H1 (cell line): Measurements from ENCODE around the gene IFNL1. TPM values are rescaled to one million over a fixed set of nuclear protein-coding genes. Genes with fewer than 3 reads are reported as not detected.

ENCODE experiments used
- CTCF ChIA-PET: fragments of 300-600 bp; sonication (Branson Sonifier 250); formaldehyde crosslinking; loops from one replicate; lab custom pipeline; 2021; ENCODE audit not compliant: partially characterized antibody; lab: Charles Lee
- POLR2A ChIA-PET: fragments of 300-600 bp; sonication (Branson Sonifier 250); formaldehyde crosslinking; loops from one replicate; lab custom pipeline; 2021; ENCODE audit warnings: inconsistent platforms; ENCODE audit not compliant: partially characterized antibody; lab: Charles Lee
- DNase-seq, 2 experiments: peaks; one replicate each; pipeline versions ENCODE4 v3.0.0 to v3.0.0-alpha.2; 2010 to 2022; ENCODE audit warnings: low spot score in 2 of 2, low read depth in 1 of 2, mixed read lengths in 1 of 2
- FAIRE-seq: peaks from 2 replicates; lab custom pipeline; 2011; peaks lifted over from hg19 to GRCh38; lab: Jason Lieb, UNC
- H2AFZ ChIP-seq: 2 replicates; pipeline ENCODE4 v1.8.1; 2012; ENCODE audit warnings: low read length, inconsistent platforms
- H2AK5ac ChIP-seq: 2 replicates; pipeline ENCODE4 v1.6.1; 2013; ENCODE audit warnings: low read depth, low read length
- H2BK120ac ChIP-seq: replicated peaks from 2 replicates; pipeline ENCODE3; 2013; ENCODE audit warnings: low read depth, low read length, inconsistent platforms
- H2BK12ac ChIP-seq: 2 replicates; pipeline ENCODE4 v1.6.1; 2013; ENCODE audit warnings: low read depth, low read length
- H2BK15ac ChIP-seq: 2 replicates; pipeline ENCODE4 v1.6.1; 2013; ENCODE audit warnings: low read length
- H2BK20ac ChIP-seq: 2 replicates; pipeline ENCODE4 v1.6.1; 2013; ENCODE audit warnings: low read length
- H2BK5ac ChIP-seq: 2 replicates; pipeline ENCODE4 v1.6.1; 2013; ENCODE audit warnings: low read depth, low read length
- H3K14ac ChIP-seq: 2 replicates; pipeline ENCODE4 v1.6.1; 2013; ENCODE audit warnings: inconsistent platforms; ENCODE audit not compliant: insufficient read length
- H3K18ac ChIP-seq: 2 replicates; pipeline ENCODE4 v1.6.1; 2013; ENCODE audit warnings: low read length; ENCODE audit errors: extremely low read depth
- H3K23ac ChIP-seq: 2 replicates; pipeline ENCODE4 v1.6.1; 2013; ENCODE audit warnings: inconsistent platforms; ENCODE audit not compliant: insufficient read length
- H3K23me2 ChIP-seq: 2 replicates; pipeline ENCODE4 v1.6.1; 2013; ENCODE audit warnings: low read depth, low read length
- H3K27ac ChIP-seq: 2 replicates; pipeline ENCODE4 v1.6.1; 2011; ENCODE audit warnings: low read depth, low read length, inconsistent platforms
- H3K27me3 ChIP-seq, 4 experiments: replicated peaks in 1 of 4; 1 replicate in 1 of 4; 2 replicates in 3 of 4; pipeline versions ENCODE4 v1.6.1 to v1.8.1; 2011 to 2013; ENCODE audit warnings: low read length in 3 of 4, mild to moderate bottlenecking in 3 of 4, inconsistent platforms in 2 of 4, mixed read lengths in 2 of 4, moderate library complexity in 1 of 4; ENCODE audit not compliant: control insufficient read depth in 3 of 4, insufficient read depth in 3 of 4; ENCODE audit errors: extremely low read depth in 1 of 4
- H3K36me3 ChIP-seq, 4 experiments: 2 replicates each; pipeline versions ENCODE4 v1.6.1 to v1.8.1; 2011 to 2013; ENCODE audit warnings: mild to moderate bottlenecking in 4 of 4, low read length in 3 of 4, moderate library complexity in 2 of 4, control low read depth in 1 of 4, inconsistent platforms in 1 of 4; ENCODE audit not compliant: insufficient read depth in 4 of 4, control insufficient read depth in 2 of 4
- H3K4ac ChIP-seq: replicated peaks from 2 replicates; pipeline ENCODE3; 2013; ENCODE audit warnings: low read length, low read depth, mixed read lengths, inconsistent platforms; ENCODE audit not compliant: insufficient read length
- H3K4me1 ChIP-seq, 4 experiments: replicated peaks in 1 of 4; 1 replicate in 1 of 4; 2 replicates in 3 of 4; pipeline versions ENCODE4 v1.6.1 to v1.8.1; 2011 to 2013; ENCODE audit warnings: low read length in 3 of 4, inconsistent platforms in 2 of 4, mixed read lengths in 1 of 4; ENCODE audit not compliant: insufficient read depth in 4 of 4, control insufficient read depth in 3 of 4
- H3K4me2 ChIP-seq, 2 experiments: 2 replicates each; pipeline versions ENCODE4 v1.6.1 to v1.8.1; 2011 to 2013; ENCODE audit warnings: low read depth in 2 of 2, low read length in 2 of 2, control low read depth in 1 of 2, inconsistent platforms in 1 of 2, mild to moderate bottlenecking in 1 of 2; ENCODE audit not compliant: insufficient read depth in 1 of 2
- H3K4me3 ChIP-seq, 4 experiments: fragments of 200-600, 300-600 bp in 1 of 4; sonication (generic), shearing (Covaris generic), sonication (Bioruptor Twin) in 1 of 4; 2 replicates each; pipeline versions ENCODE4 v1.5.1 to v1.8.1; 2011 to 2016; ENCODE audit warnings: low read length in 4 of 4, low read depth in 3 of 4, control low read depth in 2 of 4, inconsistent platforms in 2 of 4, mild to moderate bottlenecking in 2 of 4, mixed read lengths in 1 of 4, moderate library complexity in 1 of 4; ENCODE audit not compliant: insufficient read depth in 2 of 4; ENCODE audit errors: extremely low read depth in 1 of 4
- H3K56ac ChIP-seq: replicated peaks from 2 replicates; pipeline ENCODE3; 2013; ENCODE audit warnings: low read depth, mild to moderate bottlenecking, mixed read lengths, low read length, inconsistent platforms; ENCODE audit not compliant: insufficient read length
- H3K79me1 ChIP-seq: 2 replicates; pipeline ENCODE4 v1.6.1; 2013; ENCODE audit warnings: low read depth, low read length, control low read depth
- H3K79me2 ChIP-seq, 2 experiments: 2 replicates each; pipeline versions ENCODE4 v1.6.1 to v1.8.1; 2012 to 2013; ENCODE audit warnings: low read length in 2 of 2, mild to moderate bottlenecking in 2 of 2, inconsistent platforms in 1 of 2; ENCODE audit not compliant: insufficient read depth in 2 of 2, control insufficient read depth in 1 of 2
- H3K9ac ChIP-seq, 4 experiments: replicated peaks in 1 of 4; 1 replicate in 1 of 4; 2 replicates in 3 of 4; pipeline versions ENCODE4 v1.6.1 to v1.8.1; 2011 to 2013; ENCODE audit warnings: low read depth in 3 of 4, low read length in 3 of 4, control low read depth in 2 of 4, mild to moderate bottlenecking in 2 of 4, moderate library complexity in 2 of 4, inconsistent platforms in 1 of 4; ENCODE audit errors: extremely low read depth in 1 of 4
- H3K9me3 ChIP-seq, 2 experiments: 2 replicates each; pipeline versions ENCODE4 v1.6.1 to v1.8.1; 2012 to 2013; ENCODE audit warnings: mild to moderate bottlenecking in 2 of 2, moderate library complexity in 2 of 2, control low read depth in 1 of 2, inconsistent platforms in 1 of 2, low read depth in 1 of 2, low read length in 1 of 2, mixed read lengths in 1 of 2; ENCODE audit not compliant: insufficient read depth in 2 of 2
- H4K20me1 ChIP-seq, 2 experiments: replicated peaks in 1 of 2; 2 replicates each; pipeline versions ENCODE3 to v1.8.1; 2011 to 2013; ENCODE audit warnings: inconsistent platforms in 2 of 2, low read length in 2 of 2, mild to moderate bottlenecking in 1 of 2; ENCODE audit not compliant: insufficient read depth in 2 of 2, control insufficient read depth in 1 of 2
- H4K5ac ChIP-seq: 2 replicates; pipeline ENCODE4 v1.6.1; 2013; ENCODE audit warnings: low read length, low read depth, mixed read lengths, inconsistent platforms; ENCODE audit not compliant: insufficient read length
- H4K8ac ChIP-seq: 2 replicates; pipeline ENCODE4 v1.8.0; 2013; ENCODE audit warnings: mild to moderate bottlenecking, moderate library complexity, low read length, inconsistent platforms; ENCODE audit not compliant: insufficient read depth; ENCODE audit errors: extremely low read depth
- H4K91ac ChIP-seq: replicated peaks from 2 replicates; pipeline ENCODE3; 2013; ENCODE audit warnings: low read length, mixed read lengths, inconsistent platforms; ENCODE audit not compliant: insufficient read length
- CBX5 ChIP-seq: fragments of 300-800, 300-1000 bp; sonication (generic); IDR thresholded peaks from 2 replicates; pipeline ENCODE4 v1.7.1; 2016; ENCODE audit warnings: antibody characterized with exemption, low read length, low read depth
- EZH2 ChIP-seq: fragments of 200-600 bp; sonication (generic); IDR thresholded peaks from 2 replicates; pipeline ENCODE4 v1.7.1; 2012; ENCODE audit warnings: low read depth, mild to moderate bottlenecking, moderate library complexity, low read length, inconsistent platforms; ENCODE audit not compliant: severe bottlenecking
- RFX5 ChIP-seq: IDR thresholded peaks from 2 replicates; pipeline ENCODE4 v1.6.1; 2011; ENCODE audit warnings: low read depth, low read length, improper control_type of control experiment, borderline replicate concordance
- YY1 ChIP-seq: IDR thresholded peaks from 2 replicates; pipeline ENCODE4 v1.6.1; 2011; ENCODE audit warnings: low read depth, mild to moderate bottlenecking, low read length
- WGBS, 2 experiments: shearing (Covaris generic) in 1 of 2; methylation state at CpG; one replicate each; pipeline versions ENCODE4 v1.1.6 to v1.1.7; 2013 to 2015; ENCODE audit warnings: low lambda C conversion rate in 2 of 2, mixed read lengths in 2 of 2, inconsistent platforms in 1 of 2, low coverage in 1 of 2, missing lambda C conversion rate in 1 of 2; ENCODE audit not compliant: insufficient replicate concordance in 2 of 2, insufficient coverage in 1 of 2, insufficient read length in 1 of 2; ENCODE audit errors: extremely low coverage in 1 of 2, missing lambda C conversion rate in 1 of 2; 5-methylcytosine and 5-hydroxymethylcytosine counted together
- polyA plus RNA-seq, 7 experiments: library from polyadenylated mRNA; depleted of rRNA in 3 of 7; stranded (reverse) in 5 of 7; unstranded in 2 of 7; fragments of >200 nt in 5 of 7; fragments of 200-250 nt in 2 of 7; gene quantifications; 1 replicate in 5 of 7; 2 replicates in 1 of 7; 4 replicates in 1 of 7; pipeline versions ENCODE4 v1.2.1 to v1.2.3, GENCODE V29; 2011 to 2013; ENCODE audit warnings: missing spikeins in 2 of 7, mixed read lengths in 2 of 7
- total RNA-seq: library from RNA; stranded (reverse); fragmentation: NEBNext Ultra II Directional; extraction: Animal tissue kit (Norgen Biotek cat#: 25700); gene quantifications from 2 replicates; pipeline ENCODE4 v1.2.1, GENCODE V29; 2021

Gene IFNL1
- total and polyA plus RNA-seq, 2 of the 8 experiments (the other 6 are each of a cell fraction or from before 2014, with no cell fraction given): not detected

- Histone ChIP-seq H3K27ac (no peak overlapping the region), H3K18ac (no peak overlapping the region), H3K56ac (no peak overlapping the region), H3K23me2 (peaks cover 11% of the 10 kb centered on the region; the same call in 1 of the 2 replicates), H3K4me3 (no peak overlapping the region), H2BK20ac (no peak overlapping the region), H3K79me2 (no peaks in the 10 kb centered on the region), H3K27me3 (peaks cover 36 to 59% (median 40%) of the 10 kb centered on the region in 4 experiments), H2BK12ac (no peak overlapping the region), H3K4me2 (no peak overlapping the region), H4K5ac (no peak overlapping the region), H2BK15ac (no peak overlapping the region), H2AFZ (no peak overlapping the region), H4K20me1 (peaks cover 0 to 4% of the 10 kb centered on the region in 2 experiments), H3K23ac (no peak overlapping the region), H4K91ac (no peak overlapping the region), H2AK5ac (no peak overlapping the region), H3K4me1 (peaks cover 0 to 13% (median 7%) of the 10 kb centered on the region in 4 experiments; a peak in 4 of 7 replicates), H3K4ac (no peak overlapping the region), H3K9me3 (peaks cover under 1 to 12% of the 10 kb centered on the region in 2 experiments; a peak in 2 of 4 replicates), H4K8ac (no peak overlapping the region), H3K79me1 (no peaks in the 10 kb centered on the region), H3K9ac (no peak overlapping the region), H2BK120ac (no peak overlapping the region), H3K36me3 (no peaks in the 10 kb centered on the region), H3K14ac (no peak overlapping the region), H2BK5ac (no peak overlapping the region)
- WGBS, 2 experiments: 85% methylated on average over 3 of the region's 3 CpGs; no CpG with 5 or more reads in 1 of the 2 experiments
- TF ChIP-seq EZH2 (no peak), YY1 (no peak), CBX5 (no peak), RFX5 (peak; percentile 60; the same call in 1 of the 2 replicates)
- ChIA-PET POLR2A (interaction anchor here (0.7 kb wide), 1 partner anchor 31 kb away, joined by 3 read pairs; no protein-coding TSS in a partner anchor), CTCF (interaction anchor here (1.1 to 1.5 kb wide), 4 partner anchors 12 to 66 kb away, joined by 3 to 5 read pairs (median 4); no protein-coding TSS in a partner anchor)
- FAIRE-seq: no peak
- DNase-seq: no peak
Observed at GRCh38 chr19:39261704-39262103, 34.5 kb upstream of the IFNL1 start.
